GM06990 (cell line): ENCODE data around the gene DRAXIN.

Source experiments
- DNase-seq: peaks from one replicate; pipeline ENCODE4 v3.0.0-alpha.2; 2011; ENCODE audit not compliant: insufficient read length; ENCODE audit errors: extremely low read depth
- H3K27me3 ChIP-seq: replicated peaks from 2 replicates; pipeline ENCODE4 v1.6.0; 2011; ENCODE audit warnings: low read length; ENCODE audit not compliant: control insufficient read depth, insufficient read depth
- H3K36me3 ChIP-seq: 2 replicates; pipeline ENCODE4 v1.5.1; 2011; ENCODE audit warnings: low read length; ENCODE audit not compliant: control insufficient read depth, insufficient read depth
- H3K4me3 ChIP-seq: replicated peaks from 2 replicates; pipeline ENCODE4 v1.5.1; 2011; ENCODE audit warnings: low read depth, mild to moderate bottlenecking, control low read depth, low read length
- CTCF ChIP-seq: IDR thresholded peaks from 2 replicates; pipeline ENCODE4 v1.5.1; 2011; ENCODE audit warnings: low read length, control low read depth, mild to moderate bottlenecking, inconsistent platforms; ENCODE audit not compliant: insufficient read depth, poor library complexity, severe bottlenecking

Gene DRAXIN

DNA sequence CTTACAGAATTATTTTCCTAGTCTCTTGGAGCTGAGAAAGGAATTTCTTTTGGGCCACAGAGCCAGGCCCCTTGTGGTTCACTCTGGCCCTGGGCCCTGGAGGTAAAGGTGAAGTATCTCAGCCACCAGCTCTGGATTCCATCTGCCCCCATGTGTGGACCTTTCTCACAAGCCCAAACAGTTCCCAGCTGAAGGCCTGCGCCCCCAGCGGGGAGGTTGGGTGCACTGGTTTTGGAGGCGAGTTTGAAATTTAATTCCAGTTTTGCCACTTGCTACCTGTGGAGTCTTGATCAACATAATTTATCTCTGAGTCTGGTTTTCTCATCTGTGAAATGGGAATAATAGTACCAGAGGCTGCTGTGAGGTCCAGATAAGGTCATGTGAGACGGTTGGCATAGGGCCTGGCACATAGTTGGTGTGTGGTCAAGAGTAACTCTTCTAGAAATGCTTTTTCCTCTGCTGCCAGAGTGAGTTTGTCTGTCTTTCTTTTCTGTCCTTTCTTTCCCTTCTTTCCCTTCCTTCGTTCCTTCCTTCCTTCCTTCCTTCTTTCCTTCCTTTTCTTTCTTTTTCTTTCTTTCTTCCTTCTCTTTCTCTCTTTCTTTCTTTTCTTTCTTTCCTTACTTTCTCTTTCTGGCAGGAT, 50.5 kb downstream of the DRAXIN start:
- TF ChIP-seq CTCF, result no peak
- H3K27me3 ChIP-seq, result no peaks in the 10 kb centered on the region
- H3K36me3 ChIP-seq, result no peaks in the 10 kb centered on the region; the same call in 1 of the 2 replicates
- H3K4me3 ChIP-seq, result no peak overlapping the region
- DNase-seq, result no peak

GRCh38 chr1:11744287-11744686, 52.8 kb downstream of the DRAXIN start:
- Histone ChIP-seq H3K4me3 (no peak overlapping the region), H3K36me3 (no peaks in the 10 kb centered on the region; the same call in 1 of the 2 replicates), H3K27me3 (no peaks in the 10 kb centered on the region)
- DNase-seq, result no peak
- no peak for TF ChIP-seq CTCF

DNA sequence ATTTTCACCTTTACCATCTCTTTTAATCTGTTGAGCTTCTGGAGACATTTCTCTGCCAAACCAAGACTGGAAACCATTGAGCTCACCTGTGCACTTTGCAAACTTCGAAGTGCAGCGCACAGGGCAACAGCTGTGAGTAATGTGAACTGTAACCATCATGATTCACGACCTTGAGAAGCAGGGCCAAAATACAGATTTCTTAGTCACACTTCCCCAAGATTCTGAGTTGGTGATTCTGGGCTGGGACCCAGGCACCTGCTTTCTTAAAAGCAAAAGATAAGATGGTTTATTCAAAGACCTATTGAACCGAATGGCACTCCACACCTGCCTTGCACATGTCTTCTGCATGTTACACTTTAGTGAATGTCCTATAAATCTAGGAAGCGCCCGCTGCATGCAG, 54.6 kb downstream of the DRAXIN start:
- DNase-seq, result no peak
- H3K36me3 ChIP-seq, result no peaks in the 10 kb centered on the region; the same call in 1 of the 2 replicates
- TF ChIP-seq CTCF, result no peak
- H3K4me3 ChIP-seq, result no peak overlapping the region
- H3K27me3 ChIP-seq, result no peaks in the 10 kb centered on the region

GRCh38 chr1:11746795-11747487, 55.4 kb downstream of the DRAXIN start:
- TF ChIP-seq CTCF, result no peak
- no peak for DNase-seq

DNA sequence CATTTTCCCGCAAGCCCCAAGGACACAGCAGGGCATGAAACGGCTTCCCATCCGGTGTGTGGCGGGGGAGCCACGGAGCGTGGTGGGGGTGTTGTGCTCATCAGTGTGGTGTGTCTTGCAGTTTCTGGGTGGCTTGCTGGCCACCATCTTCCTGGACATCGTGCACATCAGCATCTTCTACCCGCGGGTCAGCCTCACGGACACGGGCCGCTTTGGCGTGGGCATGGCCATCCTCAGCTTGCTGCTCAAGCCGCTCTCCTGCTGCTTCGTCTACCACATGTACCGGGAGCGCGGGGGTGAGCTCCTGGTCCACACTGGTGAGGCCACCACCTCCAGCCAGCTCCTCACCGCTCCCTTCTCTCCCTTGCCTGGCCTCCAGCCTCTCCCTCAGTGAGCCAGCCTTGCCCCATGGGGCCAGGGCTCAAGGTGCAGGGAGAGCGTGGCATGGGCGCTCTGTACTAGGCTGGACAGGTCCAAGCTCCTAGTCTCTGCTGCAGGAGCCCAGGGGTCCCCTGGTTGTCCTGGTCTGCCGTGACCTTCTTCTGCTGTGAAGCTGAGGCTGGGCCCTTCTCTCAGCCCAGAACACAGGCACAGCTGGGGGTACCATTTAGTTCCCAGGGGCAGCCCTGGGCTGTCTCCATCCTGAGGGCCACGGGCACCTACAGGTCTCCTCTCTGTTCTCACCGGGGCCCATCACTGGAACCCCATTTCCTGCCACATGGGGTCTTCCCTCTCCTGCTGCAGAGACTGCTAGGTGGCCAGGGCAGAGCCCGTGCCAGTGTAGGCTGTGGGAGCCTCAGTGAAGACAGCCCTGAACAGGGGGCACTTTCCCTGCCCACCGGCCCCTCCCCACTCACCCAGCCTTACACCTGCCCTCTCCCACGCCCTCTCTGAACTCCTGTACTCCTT, 57.0 kb downstream of the DRAXIN start:
- Histone ChIP-seq H3K36me3 (no peaks in the 10 kb centered on the region; the same call in 1 of the 2 replicates), H3K4me3 (no peak overlapping the region), H3K27me3 (no peaks in the 10 kb centered on the region)
- no peak for TF ChIP-seq CTCF
- DNase-seq, result no peak

More at GRCh38 chr1:11746795-11747487, 55.4 kb downstream of the DRAXIN start:
- no peaks in the 10 kb centered on the region; the same call in 1 of the 2 replicates for H3K36me3 ChIP-seq
- H3K27me3 ChIP-seq, result no peaks in the 10 kb centered on the region
- no peak overlapping the region for H3K4me3 ChIP-seq
